GM18907 (cell line): Measurements from ENCODE around the gene FIBCD1.

Source experiments
- ATAC-seq: cut with Tn5 transposase; IDR thresholded peaks from one replicate; pipeline ENCODE4 v1.9.1; 2021; ENCODE audit warnings: mild to moderate bottlenecking, moderate library complexity; ENCODE audit not compliant: unreplicated experiment

FIBCD1 gene

DNA sequence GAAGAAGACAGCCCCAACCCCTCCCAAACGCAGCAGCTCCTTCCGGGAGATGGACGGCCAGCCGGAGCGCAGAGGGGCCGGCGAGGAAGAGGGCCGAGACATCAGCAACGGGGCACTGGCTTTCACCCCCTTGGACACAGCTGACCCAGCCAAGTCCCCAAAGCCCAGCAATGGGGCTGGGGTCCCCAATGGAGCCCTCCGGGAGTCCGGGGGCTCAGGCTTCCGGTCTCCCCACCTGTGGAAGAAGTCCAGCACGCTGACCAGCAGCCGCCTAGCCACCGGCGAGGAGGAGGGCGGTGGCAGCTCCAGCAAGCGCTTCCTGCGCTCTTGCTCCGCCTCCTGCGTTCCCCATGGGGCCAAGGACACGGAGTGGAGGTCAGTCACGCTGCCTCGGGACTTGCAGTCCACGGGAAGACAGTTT, 54.9 kb downstream of the FIBCD1 start:
- no peak for ATAC-seq

DNA sequence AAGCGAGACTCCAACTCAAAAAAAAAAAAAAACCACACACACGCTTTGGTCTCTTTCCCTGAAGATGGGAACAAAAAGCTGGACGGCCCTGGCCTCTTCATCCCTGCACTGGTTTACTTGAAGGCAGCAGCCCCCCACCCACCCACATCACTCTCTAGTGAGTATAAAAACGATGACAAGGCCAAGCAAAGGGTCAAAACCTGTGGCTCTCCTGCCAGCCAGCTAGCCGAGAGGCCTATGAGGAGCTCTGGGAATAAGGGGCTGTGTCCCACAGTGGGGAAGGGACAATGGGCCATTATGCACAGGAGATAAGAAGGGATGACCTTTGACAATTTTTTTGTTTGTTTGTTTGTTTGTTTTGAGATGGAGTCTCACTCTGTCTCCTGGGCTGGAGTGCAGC, 55.6 kb downstream of the FIBCD1 start:
- ATAC-seq = no peak

DNA sequence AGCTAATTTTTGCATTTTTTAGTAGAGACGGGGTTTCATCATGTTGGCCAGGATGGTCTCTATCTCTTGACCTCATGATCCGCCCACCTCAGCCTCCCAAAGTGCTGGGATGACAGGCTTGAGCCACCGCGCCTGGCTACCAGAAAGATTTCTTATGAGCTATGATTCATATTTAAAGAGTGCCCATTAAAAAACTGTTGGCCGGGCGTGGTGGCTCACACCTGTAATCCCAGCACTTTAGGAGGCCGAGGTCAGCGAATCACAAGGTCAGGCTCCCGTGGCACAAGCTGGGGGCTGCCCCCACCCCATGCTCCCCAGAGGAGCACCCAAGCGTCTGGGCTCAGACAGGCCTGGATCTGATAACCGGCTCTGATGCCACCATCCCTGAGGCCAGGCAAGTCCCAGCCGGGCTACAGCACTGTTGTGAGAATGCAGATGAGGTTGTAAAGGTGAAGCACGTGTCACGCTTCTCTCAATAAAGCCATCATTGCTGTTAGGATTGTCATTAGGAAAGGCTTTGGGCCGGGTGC, 56.3 kb downstream of the FIBCD1 start:
- no peak for ATAC-seq

DNA sequence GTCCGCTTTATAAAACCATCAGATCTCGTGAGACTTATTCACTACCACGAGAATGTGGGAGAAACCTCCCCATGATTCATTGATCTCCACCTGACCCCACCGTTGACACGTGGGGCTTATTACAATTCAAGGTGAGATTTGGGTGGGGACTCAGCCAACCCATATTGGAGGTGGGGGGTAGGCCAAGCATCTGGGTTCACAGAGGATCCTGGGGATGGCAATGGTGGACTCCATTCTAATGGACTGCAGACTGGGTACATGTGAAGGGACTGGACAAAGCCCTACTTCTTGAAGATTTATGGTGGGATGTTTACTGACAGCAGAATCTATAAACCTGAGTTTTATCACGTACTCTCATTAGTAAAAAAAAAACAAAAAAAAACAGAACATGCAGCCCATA, 57.5 kb downstream of the FIBCD1 start:
- ATAC-seq = no peak

DNA sequence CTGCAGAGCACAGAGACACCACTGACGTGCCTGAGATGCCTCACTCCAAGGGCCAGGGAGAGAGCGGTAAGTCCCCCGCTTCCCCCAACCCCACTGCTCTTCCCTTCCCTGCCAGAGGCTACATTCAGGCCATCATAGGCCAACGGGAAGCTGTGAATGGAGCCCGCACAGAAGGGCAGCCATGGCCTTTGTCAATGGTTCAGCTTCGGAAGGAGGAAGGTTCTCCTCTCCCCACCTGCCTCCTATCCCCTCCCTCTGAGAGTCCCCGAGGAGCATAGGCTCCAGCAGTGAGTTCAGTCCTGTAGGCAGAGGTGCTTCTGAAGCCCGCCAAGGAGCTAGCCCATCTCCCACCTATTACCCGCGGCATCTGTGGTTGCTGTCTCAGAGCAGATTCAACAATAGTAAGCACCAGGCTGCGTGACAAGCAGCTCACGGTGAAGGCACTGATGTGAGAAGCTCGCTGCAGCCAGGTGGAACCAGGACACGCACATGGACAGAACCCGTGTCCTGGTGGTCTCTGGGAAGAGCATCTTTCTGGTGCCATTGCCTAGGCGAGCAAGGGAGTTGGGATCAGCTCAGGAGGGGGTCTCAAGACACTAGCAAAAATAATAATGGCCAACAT, 58.3 kb downstream of the FIBCD1 start:
- ATAC-seq = no peak

DNA sequence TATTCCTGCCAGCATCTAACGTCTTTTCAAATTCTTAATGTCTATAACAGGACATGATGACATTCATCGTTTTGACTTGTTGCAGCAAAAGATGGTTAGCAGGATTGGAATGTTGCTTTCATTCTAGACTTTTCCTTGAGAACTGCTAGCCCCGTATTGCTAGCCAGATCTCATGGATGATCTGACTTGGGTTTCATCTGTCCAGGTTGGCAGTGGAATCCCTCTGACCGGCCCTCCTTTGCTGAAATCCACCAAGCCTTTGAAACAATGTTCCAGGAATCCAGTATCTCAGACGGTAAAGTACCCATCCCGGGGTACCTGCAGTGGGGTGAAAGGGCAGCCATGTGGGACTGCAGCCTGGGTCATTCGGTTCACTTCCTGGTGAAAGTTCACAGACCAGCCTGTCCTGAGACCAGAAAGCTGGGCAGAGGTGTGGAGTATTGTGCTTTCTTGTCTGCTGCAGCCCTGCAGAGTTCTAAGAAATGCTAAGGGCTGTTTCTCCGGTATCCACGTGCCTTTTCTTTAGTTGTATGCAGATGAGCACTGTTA, 59.1 kb downstream of the FIBCD1 start:
- no peak for ATAC-seq

DNA sequence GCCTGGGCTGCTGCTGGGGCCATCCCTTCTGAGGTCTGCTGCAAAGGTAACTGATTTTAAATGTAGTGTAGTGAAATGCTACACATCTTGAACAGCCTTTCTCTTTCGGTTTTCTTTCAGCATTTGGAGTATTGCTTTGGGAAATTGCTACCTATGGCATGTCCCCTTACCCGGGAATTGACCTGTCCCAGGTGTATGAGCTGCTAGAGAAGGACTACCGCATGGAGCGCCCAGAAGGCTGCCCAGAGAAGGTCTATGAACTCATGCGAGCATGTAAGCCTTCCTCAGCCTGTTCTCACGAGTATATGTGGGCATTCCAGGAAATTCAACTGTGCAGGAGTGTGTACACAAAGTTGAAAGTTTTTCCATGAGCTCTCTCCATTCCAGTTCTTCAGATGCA, 60.8 kb downstream of the FIBCD1 start:
- ATAC-seq = no peak

DNA sequence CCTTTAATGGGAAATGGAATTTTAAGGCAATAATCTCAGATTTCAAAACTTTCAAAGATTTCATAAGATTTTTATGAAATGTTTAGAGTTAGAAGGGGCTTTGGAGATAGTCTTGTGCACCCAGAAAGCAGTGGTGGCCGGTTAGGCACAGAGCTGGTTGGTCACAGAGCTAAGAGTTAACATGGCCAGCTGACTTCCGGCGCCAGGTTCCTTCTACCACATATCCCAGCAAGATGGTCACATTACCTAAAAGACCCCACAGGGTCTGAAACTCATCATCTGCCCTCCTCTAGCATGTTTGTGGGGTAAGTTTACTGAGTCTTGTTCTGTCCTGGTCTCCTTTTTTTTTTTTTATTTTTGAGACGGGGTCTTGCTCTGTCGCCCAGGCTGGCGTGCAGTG, 61.7 kb downstream of the FIBCD1 start:
- ATAC-seq = no peak

DNA sequence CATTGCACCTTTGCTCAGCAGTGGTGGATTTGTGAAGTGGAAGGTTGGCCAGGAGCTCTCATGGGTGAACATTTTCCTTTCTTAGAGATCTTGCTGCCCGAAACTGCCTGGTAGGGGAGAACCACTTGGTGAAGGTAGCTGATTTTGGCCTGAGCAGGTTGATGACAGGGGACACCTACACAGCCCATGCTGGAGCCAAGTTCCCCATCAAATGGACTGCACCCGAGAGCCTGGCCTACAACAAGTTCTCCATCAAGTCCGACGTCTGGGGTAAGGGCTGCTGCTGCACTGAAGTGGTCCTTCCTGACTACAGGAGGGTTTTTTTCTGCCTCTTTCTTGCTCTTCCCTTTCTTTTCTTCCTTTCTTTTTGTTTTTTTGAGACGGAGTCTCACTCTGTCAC, 64.3 kb downstream of the FIBCD1 start:
- ATAC-seq = no peak

DNA sequence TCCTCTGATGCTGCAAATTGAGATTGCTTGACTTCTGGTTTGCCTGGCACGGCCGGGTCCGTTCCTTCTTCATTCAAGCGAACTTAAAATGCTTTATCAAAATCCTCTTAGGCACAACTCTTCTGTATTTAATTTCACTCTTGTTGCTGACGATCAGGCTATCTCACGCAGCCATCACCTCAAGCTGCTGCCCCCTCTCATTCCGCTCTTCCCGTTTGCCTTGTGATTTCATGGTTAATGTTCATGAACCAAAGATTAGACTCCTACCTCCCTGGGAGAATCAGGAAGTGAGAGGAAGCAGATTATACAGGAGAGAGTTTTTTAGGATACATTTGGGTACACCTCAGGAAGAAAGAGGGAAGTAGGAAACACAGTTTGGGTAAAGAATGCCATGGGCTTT, 65.1 kb downstream of the FIBCD1 start:
- no peak for ATAC-seq

DNA sequence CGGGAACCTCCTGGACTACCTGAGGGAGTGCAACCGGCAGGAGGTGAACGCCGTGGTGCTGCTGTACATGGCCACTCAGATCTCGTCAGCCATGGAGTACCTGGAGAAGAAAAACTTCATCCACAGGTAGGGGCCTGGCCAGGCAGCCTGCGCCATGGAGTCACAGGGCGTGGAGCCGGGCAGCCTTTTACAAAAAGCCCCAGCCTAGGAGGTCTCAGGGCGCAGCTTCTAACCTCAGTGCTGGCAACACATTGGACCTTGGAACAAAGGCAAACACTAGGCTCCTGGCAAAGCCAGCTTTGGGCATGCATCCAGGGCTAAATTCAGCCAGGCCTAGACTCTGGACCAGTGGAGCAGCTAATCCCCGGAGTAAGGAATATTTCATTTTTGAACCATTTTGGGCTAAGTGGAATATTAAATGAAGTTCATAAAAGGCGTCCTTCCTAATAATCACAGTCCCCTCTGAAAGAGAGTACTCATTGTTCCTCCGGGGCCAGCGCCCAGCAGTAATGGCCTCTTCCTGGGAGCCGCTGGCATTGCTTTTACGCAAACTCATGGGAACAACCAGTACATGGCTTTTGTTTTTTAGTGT, 66.0 kb downstream of the FIBCD1 start:
- ATAC-seq = no peak

DNA sequence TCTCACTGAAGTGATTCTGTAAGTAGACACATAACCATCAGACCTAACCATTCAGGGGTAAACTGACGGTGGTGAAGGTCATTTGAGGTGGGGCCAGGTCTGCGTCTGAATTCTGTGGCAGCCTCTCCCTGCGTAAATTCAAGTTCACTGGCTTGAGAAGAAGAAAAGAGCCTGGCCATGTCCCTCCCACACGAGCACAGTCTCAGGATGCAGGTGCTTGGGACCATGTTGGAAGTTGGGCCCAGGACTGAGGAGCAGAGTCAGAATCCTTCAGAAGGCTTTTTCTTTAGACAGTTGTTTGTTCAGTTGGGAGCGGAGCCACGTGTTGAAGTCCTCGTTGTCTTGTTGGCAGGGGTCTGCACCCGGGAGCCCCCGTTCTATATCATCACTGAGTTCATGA, 66.5 kb downstream of the FIBCD1 start:
- no peak for ATAC-seq

DNA sequence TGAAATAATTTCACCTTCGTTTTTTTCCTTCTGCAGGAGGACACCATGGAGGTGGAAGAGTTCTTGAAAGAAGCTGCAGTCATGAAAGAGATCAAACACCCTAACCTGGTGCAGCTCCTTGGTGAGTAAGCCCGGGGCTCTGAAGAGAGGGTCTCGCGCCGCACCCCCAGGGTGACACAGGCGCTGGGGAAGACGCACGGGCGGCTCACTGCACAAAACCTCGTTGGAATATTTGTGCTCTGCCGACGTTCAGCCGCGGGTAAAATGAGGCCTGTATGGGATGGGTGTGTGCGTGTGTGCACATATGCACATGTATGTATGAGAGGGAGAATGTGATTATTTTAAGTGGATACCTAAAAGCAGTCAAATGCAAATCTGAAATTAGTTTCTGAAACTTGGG, 67.0 kb downstream of the FIBCD1 start:
- ATAC-seq = no peak

DNA sequence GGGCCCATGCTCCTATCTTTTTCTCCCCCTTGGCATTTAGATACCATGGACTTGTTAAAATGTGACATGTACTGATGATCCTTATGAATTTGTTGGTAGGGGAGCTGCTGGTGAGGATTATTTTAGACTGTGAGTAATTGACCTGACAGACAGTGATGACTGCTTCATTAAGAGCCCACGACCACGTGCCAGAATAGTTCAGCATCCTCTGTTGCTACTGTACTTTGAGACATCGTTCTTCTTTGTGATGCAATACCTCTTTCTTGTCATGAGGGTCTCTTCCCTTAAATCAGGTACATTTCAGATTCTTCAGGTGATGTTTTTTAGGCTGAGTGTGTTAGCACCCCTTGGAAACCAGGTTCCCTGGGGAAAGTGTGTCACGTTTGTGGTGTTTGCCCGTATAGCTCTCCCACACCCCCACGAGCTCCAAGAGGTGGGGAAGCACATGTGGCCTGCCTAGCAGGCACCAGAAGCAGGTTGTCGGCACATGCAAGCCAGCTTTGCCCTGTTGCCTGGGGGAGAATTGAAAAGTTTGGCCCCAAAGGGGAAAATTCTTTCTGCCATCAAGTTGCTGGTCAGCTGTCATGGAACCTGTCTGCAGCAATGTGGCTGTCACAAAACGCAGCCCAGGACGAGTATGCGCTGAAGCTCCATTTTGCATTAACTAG, 67.5 kb downstream of the FIBCD1 start:
- ATAC-seq = no peak

DNA sequence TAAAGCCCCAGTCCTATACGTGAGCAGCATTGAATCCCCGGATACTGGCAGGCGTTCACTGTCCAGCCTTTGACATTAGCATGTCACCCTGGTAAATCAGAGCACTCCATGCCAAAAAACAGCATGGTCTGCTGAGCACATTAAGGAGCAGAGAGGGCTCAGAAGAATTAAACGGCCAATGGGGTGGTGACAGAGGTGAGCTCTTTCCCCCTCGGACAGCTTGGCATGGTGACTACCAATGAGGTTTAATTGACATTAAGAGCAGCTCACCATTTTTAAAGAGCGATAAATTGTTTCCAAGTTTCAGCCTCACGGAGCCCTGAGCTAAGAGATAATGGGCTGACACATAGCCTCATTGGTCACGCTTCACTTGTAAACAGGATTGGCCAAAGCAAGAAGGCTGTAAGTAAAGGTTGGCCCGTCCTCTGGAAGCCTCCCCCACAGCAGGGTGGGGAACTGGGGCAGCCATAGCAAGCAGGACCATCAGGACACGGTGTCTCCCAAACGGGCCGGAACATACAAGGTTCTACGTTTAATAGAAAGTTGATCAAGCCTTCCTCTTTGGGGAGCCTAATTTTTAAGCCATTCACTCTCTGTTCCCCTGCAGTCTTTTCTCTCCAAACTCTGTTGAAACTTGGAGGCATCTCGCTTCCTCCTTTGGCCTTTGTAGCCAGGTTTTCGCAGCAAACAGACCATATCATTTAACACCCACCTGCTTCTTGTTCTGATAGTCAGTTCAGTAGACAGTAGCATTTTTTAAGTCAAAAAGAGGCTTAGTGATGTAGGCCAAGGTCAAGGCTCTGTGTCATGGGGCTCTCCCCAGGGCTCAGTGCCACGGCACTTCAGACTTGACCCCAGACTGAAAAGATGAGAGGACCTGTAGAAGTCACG, 68.3 kb downstream of the FIBCD1 start:
- ATAC-seq = no peak

DNA sequence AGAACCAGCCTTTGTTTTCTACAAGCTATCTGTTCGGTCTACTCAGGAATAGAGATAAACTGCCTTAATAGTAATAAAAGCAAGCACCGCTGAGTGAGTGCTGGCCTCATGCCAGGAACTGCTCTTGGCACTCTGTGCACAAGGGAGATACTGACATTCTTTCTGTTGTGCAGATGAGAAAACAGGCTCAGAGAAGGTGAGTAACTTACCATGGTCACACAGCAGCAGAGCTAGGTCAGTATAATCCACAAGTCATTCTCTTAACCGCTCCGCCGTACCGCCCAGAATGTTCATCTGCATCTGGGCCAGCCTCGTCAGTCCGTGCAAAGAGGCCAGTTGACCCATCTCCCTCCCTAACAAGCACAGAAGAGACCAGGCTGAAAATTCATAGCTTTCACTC, 69.8 kb downstream of the FIBCD1 start:
- ATAC-seq = no peak

DNA sequence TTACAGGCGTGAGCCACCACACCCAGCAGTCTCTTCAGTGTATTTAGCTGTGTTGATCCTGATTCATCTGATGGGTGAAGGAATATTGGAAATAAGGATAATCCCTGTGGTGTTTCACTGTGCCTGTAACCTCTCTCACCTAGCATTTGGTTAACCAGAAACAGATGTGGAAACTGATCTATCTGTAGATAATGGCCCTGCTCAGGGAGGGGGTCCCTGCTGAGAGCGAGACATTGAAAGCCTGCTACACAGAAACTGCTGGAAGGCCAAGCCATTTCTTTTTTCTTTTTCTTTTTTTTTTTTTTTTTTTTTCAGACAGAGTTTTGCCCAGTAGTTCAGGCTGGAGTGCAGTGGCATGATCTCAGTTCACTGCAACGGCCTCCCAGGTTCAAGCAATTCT, 70.8 kb downstream of the FIBCD1 start:
- ATAC-seq = no peak

DNA sequence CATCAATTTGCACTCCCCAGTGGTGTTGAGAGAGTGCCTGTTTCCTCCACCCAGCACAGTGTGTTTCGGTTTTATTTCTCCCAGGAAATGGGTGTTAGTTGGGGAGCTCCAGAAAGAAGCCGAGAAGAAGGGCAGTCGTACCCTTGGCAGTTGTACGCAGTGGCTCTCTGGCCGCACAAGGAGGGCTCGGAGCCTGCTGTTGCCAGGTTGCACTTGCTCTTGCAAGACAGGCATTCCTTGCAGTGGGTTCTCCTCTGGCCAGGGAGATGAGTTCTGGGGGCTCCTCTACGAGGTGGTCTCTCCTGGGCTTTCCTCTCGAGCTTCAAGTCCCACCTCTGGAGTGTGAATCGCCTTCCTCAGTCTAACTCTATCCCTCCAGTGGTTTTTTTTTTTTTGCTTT, 71.5 kb downstream of the FIBCD1 start:
- ATAC-seq = no peak

DNA sequence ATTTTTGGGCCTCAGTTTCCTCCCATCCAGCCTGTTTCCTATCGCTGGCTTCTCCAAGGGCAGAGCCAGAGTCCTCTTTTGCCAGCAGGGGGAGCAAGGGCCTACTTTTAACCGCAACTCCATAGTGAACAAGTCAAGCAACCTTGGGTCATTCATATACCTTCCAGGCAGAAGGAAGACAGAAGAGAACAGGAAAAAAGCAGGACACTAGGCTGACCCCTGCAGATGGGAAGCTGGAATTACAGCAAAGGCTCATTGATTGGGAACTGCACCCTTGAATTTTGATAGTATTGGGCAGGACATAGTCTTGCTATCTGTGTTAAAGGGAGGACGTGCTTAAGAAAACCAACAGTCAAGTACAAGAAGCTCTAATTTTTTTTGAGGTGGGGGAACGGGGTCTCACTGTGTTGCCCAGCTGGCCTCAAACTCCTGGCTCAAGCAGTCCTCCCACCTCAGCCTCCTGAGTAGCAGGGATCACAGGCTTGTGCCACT, 72.5 kb downstream of the FIBCD1 start:
- no peak for ATAC-seq

DNA sequence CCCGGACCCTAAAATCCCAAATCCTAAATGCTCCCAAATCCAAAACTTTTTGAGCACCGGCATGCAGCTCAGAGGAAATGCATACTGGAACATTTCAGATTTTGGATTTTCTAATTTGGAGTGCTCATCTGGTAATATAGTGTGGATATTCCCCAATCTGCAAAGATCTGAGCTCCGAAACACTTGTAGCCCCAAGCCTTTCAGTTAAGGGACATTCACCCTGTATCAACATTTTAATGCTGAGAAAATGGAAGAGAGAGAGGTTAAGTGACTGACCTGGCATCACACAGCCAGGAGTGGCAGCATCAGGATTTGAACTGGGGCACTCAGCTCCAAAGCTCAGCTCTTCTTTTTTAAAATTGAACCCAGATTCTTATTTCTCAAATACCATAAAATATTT, 73.1 kb downstream of the FIBCD1 start:
- ATAC-seq = no peak

DNA sequence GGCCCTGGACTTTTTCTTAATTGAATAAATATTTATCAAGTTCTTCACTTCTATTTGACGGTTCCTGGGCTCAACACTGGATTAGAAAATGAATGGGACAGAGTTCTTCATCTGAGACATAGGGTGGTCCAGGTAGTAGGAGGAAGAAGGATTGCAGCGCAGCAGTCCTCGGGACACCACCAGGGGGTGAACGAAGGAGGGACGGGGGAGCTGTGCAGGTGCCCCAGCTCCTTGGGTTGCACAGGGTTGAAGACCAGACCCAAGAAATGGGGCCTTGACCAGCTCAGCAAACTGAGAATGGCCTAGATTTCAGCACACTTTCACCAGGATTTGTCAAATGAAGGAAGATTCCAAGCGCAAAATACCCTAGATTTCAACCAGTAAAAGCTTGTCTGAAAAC, 74.5 kb downstream of the FIBCD1 start:
- ATAC-seq = no peak
